Measurements from ENCODE around the gene PPP1R27. TPM values are rescaled to one million over a fixed set of nuclear protein-coding genes. Genes with fewer than 3 reads are reported as not detected.
A peak's percentile ranks its signal among the peaks of the same experiment; 100 is the strongest.

Gene PPP1R27
- total and polyA plus RNA-seq, 9 of the 15 experiments (the other 6 are each of a cell fraction or from before 2014, with no cell fraction given) = 0.29 to 6.9 (median 1.5) TPM; not detected in 2

DNA sequence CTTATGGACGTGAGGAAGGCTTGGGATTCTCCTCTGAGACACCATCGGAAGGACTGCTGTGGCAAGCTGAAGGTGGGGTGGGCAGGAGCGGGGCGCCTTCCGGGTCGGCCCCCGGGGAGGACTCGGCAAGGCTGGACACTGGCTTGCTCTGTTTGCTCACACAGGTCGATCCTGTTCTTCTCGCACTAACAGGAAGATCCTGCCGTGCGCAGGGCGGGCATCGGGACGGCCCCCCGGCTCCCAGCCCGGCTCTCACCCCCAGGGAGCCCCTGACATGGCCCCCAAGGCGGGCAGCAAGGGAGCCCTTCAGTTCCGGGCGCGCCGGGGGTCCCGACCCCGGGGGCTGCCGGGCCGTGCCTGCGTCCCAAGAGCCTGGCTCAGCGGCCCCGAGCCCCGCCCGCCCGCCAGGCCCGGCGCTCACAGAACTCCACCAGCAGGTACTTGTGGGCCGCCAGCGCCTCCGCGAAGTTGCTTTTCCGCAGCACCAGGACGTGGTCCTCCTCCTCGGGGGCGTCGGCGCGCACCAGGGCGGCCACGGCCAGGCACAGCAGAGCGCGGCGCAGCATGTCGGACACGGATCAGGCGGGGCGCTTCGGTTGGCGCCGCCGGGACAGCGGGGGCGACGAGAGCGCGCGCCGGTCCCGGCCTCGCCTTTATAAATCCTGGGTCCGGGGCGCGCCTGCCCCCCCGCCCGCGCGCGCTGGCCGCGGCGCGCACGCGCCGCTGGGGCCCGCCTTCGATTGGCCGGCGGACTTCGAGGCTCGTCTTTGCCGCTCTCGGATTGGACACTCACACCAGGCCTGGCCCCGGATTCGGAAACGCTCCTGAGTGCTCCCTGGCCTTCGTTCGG, 25.3 kb upstream of the PPP1R27 start, which contains the start of gene P4HB (continued):
- TF ChIP-seq, protein P1, sequence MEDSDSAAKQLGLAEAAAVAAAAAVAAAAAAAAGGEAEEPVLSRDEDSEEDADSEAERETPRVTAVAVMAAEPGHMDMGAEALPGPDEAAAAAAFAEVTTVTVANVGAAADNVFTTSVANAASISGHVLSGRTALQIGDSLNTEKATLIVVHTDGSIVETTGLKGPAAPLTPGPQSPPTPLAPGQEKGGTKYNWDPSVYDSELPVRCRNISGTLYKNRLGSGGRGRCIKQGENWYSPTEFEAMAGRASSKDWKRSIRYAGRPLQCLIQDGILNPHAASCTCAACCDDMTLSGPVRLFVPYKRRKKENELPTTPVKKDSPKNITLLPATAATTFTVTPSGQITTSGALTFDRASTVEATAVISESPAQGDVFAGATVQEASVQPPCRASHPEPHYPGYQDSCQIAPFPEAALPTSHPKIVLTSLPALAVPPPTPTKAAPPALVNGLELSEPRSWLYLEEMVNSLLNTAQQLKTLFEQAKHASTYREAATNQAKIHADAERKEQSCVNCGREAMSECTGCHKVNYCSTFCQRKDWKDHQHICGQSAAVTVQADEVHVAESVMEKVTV (CRISPR knock-in tag; IDR thresholded peaks at IDR 0.05) = no peak
- TF ChIP-seq, protein P2, sequence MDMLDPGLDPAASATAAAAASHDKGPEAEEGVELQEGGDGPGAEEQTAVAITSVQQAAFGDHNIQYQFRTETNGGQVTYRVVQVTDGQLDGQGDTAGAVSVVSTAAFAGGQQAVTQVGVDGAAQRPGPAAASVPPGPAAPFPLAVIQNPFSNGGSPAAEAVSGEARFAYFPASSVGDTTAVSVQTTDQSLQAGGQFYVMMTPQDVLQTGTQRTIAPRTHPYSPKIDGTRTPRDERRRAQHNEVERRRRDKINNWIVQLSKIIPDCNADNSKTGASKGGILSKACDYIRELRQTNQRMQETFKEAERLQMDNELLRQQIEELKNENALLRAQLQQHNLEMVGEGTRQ (CRISPR knock-in tag; IDR thresholded peaks at IDR 0.05) = no peak

DNA sequence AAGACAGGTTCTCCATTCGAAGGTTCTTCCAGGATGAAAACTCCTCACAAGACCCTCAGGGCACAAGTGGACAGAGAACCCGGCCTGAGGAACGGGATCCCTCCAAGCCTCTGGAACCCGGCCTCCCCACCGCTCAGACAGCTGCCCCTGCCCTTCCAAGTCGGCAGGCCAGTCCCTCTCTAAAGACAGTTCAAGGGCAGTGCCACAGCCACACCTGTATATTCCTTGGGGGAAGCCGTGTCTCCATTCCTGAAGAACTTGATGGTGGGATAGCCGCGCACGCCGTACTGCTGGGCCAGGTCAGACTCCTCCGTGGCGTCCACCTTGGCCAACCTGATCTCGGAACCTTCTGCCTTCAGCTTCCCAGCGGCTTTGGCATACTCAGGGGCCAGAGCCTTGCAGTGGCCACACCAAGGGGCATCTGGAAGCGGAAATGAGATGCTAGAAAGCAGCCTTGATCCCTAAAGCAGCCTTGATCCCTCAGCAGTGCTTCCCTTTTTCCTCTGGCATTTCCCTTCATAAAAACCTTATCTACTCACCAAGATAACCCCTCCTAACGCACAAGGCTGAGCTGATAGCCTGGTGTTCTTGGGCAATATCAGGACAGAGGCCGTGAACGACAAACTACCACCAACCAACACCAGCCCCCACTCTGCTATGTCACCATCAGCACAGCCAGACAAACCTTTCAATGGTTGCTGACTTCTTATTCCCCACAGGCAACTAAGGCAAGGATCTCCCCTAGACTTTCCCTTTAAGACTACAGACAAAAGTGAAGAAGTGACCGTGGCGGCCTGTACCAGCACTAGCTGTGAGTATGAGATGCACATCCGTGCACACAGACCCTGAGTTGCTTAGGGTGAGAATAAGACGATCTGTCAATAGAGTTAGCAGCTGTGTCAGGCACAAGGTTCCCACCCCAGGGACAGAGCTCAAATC, 24.4 kb upstream of the PPP1R27 start:
- TSS peak; percentile 64 for BruUV-seq (replicated peaks)
- in situ Hi-C loops (cut with MboI) = no loop called here
- peaks cover 27% of the 10 kb centered on the region for H4K20me1 ChIP-seq (replicated peaks; ENCODE audit: control insufficient read depth, insufficient read depth, low read length)
- H3K9ac ChIP-seq (ENCODE audit: insufficient read depth in 1 of 2, low read depth in 2 of 2, low read length in 2 of 2) = peak overlapping the region; percentile 99
- H3K9me1 ChIP-seq (ENCODE audit: control insufficient read depth, insufficient read depth, low read length) = peaks cover 16% of the 10 kb centered on the region
- FAIRE-seq (peak; percentile 76), ATAC-seq (no peak), DNase-seq (ENCODE audit: extremely low read depth in 1 of 4, low spot score in 3 of 4) (peak in 2 of 4 experiments; percentile 8 to 46)
- no peaks in the 10 kb centered on the region for H3K27me3 ChIP-seq (ENCODE audit: control insufficient read depth in 2 of 2, insufficient read depth in 2 of 2, low read length in 2 of 2)
- H3K4me2 ChIP-seq (ENCODE audit: insufficient read depth, low read length) = peak overlapping the region; percentile 99
- peaks cover 91% of the 10 kb centered on the region for H3K79me2 ChIP-seq (ENCODE audit: control insufficient read depth, insufficient read depth, low read length)
- intact Hi-C loops (cut with micrococcal nuclease) = no loop called here
- H3K27ac ChIP-seq (ENCODE audit: extremely low read depth, low read depth, low read length) = peak overlapping the region; percentile 94
- POLR2A ChIA-PET = interaction anchor here (0.5 to 2.5 kb wide), 20 partner anchors 8 to 370 kb away, joined by 3 to 21 read pairs (median 4); partner anchors contain the start of genes ARHGDIA, MCRIP1 and SLC25A10
- H3K4me3 ChIP-seq = peak overlapping the region; percentile 94
- H3K36me3 ChIP-seq (ENCODE audit: control insufficient read depth, insufficient read depth, low read length) = peaks cover 81% of the 10 kb centered on the region
- no peak overlapping the region for H2AFZ ChIP-seq (ENCODE audit: low read depth, low read length)
- 38% methylated on average over 22 of the region's 23 CpGs for WGBS (ENCODE audit: insufficient coverage, low coverage, missing lambda C conversion rate)
- CTCF ChIA-PET (ENCODE audit: low intra/inter-chr PET ratio) = no interaction called here
- peaks cover 29 to 47% of the 10 kb centered on the region in 2 experiments for H3K4me1 ChIP-seq (replicated peaks in 1 of 2; ENCODE audit: control insufficient read depth in 2 of 2, insufficient read depth in 2 of 2, low read length in 2 of 2)
- H3K9me3 ChIP-seq (replicated peaks; ENCODE audit: control insufficient read depth, insufficient read depth, low read depth, low read length) = no peaks in the 10 kb centered on the region
- TF ChIP-seq, protein P3, sequence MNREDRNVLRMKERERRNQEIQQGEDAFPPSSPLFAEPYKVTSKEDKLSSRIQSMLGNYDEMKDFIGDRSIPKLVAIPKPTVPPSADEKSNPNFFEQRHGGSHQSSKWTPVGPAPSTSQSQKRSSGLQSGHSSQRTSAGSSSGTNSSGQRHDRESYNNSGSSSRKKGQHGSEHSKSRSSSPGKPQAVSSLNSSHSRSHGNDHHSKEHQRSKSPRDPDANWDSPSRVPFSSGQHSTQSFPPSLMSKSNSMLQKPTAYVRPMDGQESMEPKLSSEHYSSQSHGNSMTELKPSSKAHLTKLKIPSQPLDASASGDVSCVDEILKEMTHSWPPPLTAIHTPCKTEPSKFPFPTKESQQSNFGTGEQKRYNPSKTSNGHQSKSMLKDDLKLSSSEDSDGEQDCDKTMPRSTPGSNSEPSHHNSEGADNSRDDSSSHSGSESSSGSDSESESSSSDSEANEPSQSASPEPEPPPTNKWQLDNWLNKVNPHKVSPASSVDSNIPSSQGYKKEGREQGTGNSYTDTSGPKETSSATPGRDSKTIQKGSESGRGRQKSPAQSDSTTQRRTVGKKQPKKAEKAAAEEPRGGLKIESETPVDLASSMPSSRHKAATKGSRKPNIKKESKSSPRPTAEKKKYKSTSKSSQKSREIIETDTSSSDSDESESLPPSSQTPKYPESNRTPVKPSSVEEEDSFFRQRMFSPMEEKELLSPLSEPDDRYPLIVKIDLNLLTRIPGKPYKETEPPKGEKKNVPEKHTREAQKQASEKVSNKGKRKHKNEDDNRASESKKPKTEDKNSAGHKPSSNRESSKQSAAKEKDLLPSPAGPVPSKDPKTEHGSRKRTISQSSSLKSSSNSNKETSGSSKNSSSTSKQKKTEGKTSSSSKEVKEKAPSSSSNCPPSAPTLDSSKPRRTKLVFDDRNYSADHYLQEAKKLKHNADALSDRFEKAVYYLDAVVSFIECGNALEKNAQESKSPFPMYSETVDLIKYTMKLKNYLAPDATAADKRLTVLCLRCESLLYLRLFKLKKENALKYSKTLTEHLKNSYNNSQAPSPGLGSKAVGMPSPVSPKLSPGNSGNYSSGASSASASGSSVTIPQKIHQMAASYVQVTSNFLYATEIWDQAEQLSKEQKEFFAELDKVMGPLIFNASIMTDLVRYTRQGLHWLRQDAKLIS (CRISPR knock-in tag; IDR thresholded peaks at IDR 0.05) = peak; percentile 18; the same call in 1 of the 2 replicates
- TF ChIP-seq, protein P4, sequence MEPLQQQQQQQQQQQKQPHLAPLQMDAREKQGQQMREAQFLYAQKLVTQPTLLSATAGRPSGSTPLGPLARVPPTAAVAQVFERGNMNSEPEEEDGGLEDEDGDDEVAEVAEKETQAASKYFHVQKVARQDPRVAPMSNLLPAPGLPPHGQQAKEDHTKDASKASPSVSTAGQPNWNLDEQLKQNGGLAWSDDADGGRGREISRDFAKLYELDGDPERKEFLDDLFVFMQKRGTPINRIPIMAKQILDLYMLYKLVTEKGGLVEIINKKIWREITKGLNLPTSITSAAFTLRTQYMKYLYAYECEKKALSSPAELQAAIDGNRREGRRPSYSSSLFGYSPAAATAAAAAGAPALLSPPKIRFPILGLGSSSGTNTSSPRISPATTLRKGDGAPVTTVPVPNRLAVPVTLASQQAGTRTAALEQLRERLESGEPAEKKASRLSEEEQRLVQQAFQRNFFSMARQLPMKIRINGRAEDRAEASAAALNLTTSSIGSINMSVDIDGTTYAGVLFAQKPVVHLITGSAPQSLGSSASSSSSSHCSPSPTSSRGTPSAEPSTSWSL (CRISPR knock-in tag; IDR thresholded peaks at IDR 0.05; ENCODE audit: borderline replicate concordance) = no peak
- TF ChIP-seq FOXP1 (CRISPR knock-in tag; IDR thresholded peaks at IDR 0.05) (0 out of 2 replicates have a peak, but pooled peaks have one; percentile 6), DMBX1 (CRISPR knock-in tag; IDR thresholded peaks at IDR 0.05; ENCODE audit: borderline replicate concordance) (no peak)
